Transverse colon (tissue), 4 donors: Measurements from ENCODE around the gene KLF3. TPM values are rescaled to one million over a fixed set of nuclear protein-coding genes. Genes with fewer than 3 reads are reported as not detected.

Source experiments
- DNase-seq: peaks from one replicate; pipeline ENCODE4 v3.0.0-alpha.2; 2019
- H3K27ac ChIP-seq, 4 donors: fragments of 200-600 bp; sonication (generic); 2 replicates each; pipeline ENCODE4 v1.5.1; 2016 to 2018; ENCODE audit warnings: inconsistent platforms in 4 of 4
- H3K27me3 ChIP-seq: fragments of 200-600 bp; sonication (generic); 2 replicates; pipeline ENCODE4 v1.5.1; 2017; ENCODE audit warnings: inconsistent platforms
- H3K36me3 ChIP-seq, 4 donors: fragments of 200-600 bp; sonication (generic); 2 replicates each; pipeline ENCODE4 v1.5.1; 2017 to 2019; ENCODE audit warnings: inconsistent platforms in 4 of 4
- H3K4me1 ChIP-seq, 4 donors: fragments of 200-600 bp; sonication (generic); 2 replicates each; pipeline ENCODE4 v1.5.1; 2017 to 2020; ENCODE audit warnings: inconsistent platforms in 4 of 4
- H3K4me3 ChIP-seq, 4 donors: fragments of 200-600 bp; sonication (generic); 1 replicate in 1 of 4; 2 replicates in 3 of 4; pipeline versions ENCODE4 v1.5.1 to v1.6.1; 2017 to 2019; ENCODE audit warnings: inconsistent platforms in 4 of 4
- H3K9me3 ChIP-seq, 2 donors: fragments of 200-600 bp; sonication (generic); 2 replicates each; pipeline ENCODE4 v1.5.1; 2017 to 2019; ENCODE audit warnings: inconsistent platforms in 2 of 2
- EP300 ChIP-seq: sonication (generic); formaldehyde crosslinking; IDR thresholded peaks from one replicate; pipeline ENCODE4 v1.6.1; 2017; ENCODE audit warnings: antibody characterized with exemption, low read depth
- POLR2A ChIP-seq: fragments of 450-650 bp; IDR thresholded peaks from one replicate; pipeline ENCODE4 v1.6.1; 2016; ENCODE audit warnings: antibody characterized with exemption, mild to moderate bottlenecking, moderate library complexity
- POLR2AphosphoS5 ChIP-seq, 3 donors: sonication (generic); formaldehyde crosslinking; IDR thresholded peaks; one replicate each; pipeline ENCODE4 v1.6.1; 2016; ENCODE audit warnings: antibody characterized with exemption in 3 of 3
- WGBS, 2 donors: methylation state at CpG; one replicate each; pipeline ENCODE4 v1.1.5; 2018; ENCODE audit warnings: low coverage in 1 of 2; 5-methylcytosine and 5-hydroxymethylcytosine counted together
- in situ Hi-C, 4 donors: fragments of 200-750 bp; cut with MboI; loops; one replicate each; pipeline versions ENCODE4 v1.15.0 to v1.15.1; 2017; ENCODE audit warnings: low sequenced_read_pairs in 3 of 4, low pct_ligation_motif_present in 1 of 4, low pct_unique_long_range_greater_than_20kb in 1 of 4
- intact Hi-C: fragments of 100-400 bp; cut with DNase I; formaldehyde crosslinking; loops from one replicate; pipeline ENCODE4 v1.15.1; 2023; ENCODE audit warnings: low total_unique reads
- total RNA-seq, 4 donors: library from RNA; depleted of rRNA; stranded (reverse); fragments of >200 nt; gene quantifications; one replicate each; pipeline ENCODE4 v1.1.0, GENCODE V29; 2016
- TF ChIP-seq, protein P1 (sequence below), 5 experiments: fragments of 200-600 bp in 3 of 5; fragments of 450-650 bp in 2 of 5; sonication (generic) in 3 of 5; IDR thresholded peaks; 1 replicate in 2 of 5; 2 replicates in 3 of 5; pipeline ENCODE4 v1.5.1; 2016 to 2017; ENCODE audit warnings: antibody characterized with exemption in 5 of 5, inconsistent platforms in 3 of 5, mild to moderate bottlenecking in 2 of 5, moderate library complexity in 1 of 5

KLF3 gene
- total RNA-seq, 4 donors from 2014 or later = 111 to 174 (median 132) TPM

DNA sequence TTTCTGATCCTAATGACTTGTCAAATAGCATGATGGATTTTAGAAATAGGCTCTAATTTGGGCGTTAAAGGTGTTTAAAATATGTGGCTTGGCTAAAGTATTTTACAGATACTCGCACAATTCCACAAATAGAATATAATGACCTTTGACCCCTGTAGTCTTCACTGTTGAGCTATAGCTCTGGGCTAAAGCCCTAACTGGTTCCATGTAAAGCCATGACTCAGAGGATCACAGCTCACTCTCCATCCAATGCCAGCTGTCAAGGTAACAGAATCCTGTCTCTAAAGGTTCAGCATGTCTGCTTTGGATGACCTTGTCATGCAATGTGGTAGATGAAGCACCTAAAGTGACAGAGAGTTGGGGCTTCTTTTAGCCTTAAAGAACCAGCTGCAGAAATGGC lies 76.3 kb downstream of the KLF3 start:
- in situ Hi-C loops = loop anchor here in 2 of 4 donors (25.0 kb wide), 2 partner anchors 678 to 928 kb away; no protein-coding TSS in a partner anchor
- WGBS, 2 donors = 59% methylated on average over 2 of the region's 2 CpGs; no CpG with 5 or more reads in 1 of the 2 donors

GRCh38 chr4:38743866-38744265 lies 79.9 kb downstream of the KLF3 start:
- no peak for DNase-seq
- WGBS, 2 donors = 73 to 83% methylated on average over 1 of the region's 1 CpG
- in situ Hi-C loops = loop anchor here in 2 of 4 donors (25.0 kb wide), 2 partner anchors 682 to 932 kb away; no protein-coding TSS in a partner anchor
- Histone ChIP-seq H3K27me3 (no peaks in the 10 kb centered on the region), H3K4me1 (no peaks in the 10 kb centered on the region), H3K9me3 (peaks cover 0 to 3% of the 10 kb centered on the region in 2 donors), H3K4me3 (no peak overlapping the region), H3K36me3 (no peaks in the 10 kb centered on the region), H3K27ac (no peak overlapping the region)
- TF ChIP-seq EP300 (no peak), POLR2A (no peak), POLR2AphosphoS5 (IDR thresholded peaks at IDR 0.05) (no peak)
- TF ChIP-seq, protein P1, sequence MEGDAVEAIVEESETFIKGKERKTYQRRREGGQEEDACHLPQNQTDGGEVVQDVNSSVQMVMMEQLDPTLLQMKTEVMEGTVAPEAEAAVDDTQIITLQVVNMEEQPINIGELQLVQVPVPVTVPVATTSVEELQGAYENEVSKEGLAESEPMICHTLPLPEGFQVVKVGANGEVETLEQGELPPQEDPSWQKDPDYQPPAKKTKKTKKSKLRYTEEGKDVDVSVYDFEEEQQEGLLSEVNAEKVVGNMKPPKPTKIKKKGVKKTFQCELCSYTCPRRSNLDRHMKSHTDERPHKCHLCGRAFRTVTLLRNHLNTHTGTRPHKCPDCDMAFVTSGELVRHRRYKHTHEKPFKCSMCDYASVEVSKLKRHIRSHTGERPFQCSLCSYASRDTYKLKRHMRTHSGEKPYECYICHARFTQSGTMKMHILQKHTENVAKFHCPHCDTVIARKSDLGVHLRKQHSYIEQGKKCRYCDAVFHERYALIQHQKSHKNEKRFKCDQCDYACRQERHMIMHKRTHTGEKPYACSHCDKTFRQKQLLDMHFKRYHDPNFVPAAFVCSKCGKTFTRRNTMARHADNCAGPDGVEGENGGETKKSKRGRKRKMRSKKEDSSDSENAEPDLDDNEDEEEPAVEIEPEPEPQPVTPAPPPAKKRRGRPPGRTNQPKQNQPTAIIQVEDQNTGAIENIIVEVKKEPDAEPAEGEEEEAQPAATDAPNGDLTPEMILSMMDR (IDR thresholded peaks at IDR 0.05) = no peak
- intact Hi-C loops = no loop called here

More for the DNA sequence above, 76.3 kb downstream of the KLF3 start:
- H3K36me3 ChIP-seq = no peaks in the 10 kb centered on the region
- intact Hi-C loops = no loop called here
- H3K27ac ChIP-seq = no peak overlapping the region
- no peaks in the 10 kb centered on the region for H3K4me1 ChIP-seq
- no peak for DNase-seq
- H3K4me3 ChIP-seq = no peak overlapping the region
- H3K27me3 ChIP-seq = no peaks in the 10 kb centered on the region
- no peaks in the 10 kb centered on the region for H3K9me3 ChIP-seq
- TF ChIP-seq EP300 (no peak), POLR2AphosphoS5 (IDR thresholded peaks at IDR 0.05) (no peak), POLR2A (no peak)
- TF ChIP-seq, protein P1 (IDR thresholded peaks at IDR 0.05) = no peak

DNA sequence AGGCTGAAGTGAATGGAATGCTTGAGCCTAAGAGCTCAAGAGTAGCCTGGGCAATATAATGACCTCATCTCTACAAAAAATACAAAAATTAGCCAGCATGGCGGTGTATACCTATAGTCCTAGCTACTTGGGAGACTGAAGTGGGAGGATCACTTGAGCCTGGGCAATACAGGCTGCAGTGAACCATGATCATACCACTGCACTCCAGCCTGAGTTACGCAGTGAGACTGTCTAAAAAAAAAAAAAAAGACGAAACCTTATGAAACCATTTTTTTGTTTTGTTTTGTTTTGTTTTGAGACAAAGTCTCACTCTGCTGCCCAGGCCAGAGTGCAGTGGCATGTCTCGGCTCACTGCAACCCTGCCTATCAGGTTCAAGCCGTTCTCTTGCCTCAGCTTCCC lies 81.9 kb downstream of the KLF3 start:
- no peaks in the 10 kb centered on the region for H3K27me3 ChIP-seq
- no peak overlapping the region for H3K4me3 ChIP-seq
- peaks cover 0 to 3% of the 10 kb centered on the region in 2 donors for H3K9me3 ChIP-seq
- 90% methylated on average over 5 of the region's 5 CpGs; no CpG with 5 or more reads in 1 of the 2 donors for WGBS, 2 donors
- no peak for DNase-seq
- H3K36me3 ChIP-seq = no peaks in the 10 kb centered on the region
- H3K4me1 ChIP-seq = no peaks in the 10 kb centered on the region
- intact Hi-C loops = no loop called here
- in situ Hi-C loops = loop anchor here in 2 of 4 donors (25.0 kb wide), 2 partner anchors 684 to 934 kb away; no protein-coding TSS in a partner anchor
- TF ChIP-seq EP300 (no peak), POLR2A (no peak), POLR2AphosphoS5 (IDR thresholded peaks at IDR 0.05) (no peak)
- TF ChIP-seq, protein P1 (IDR thresholded peaks at IDR 0.05) = no peak
- no peak overlapping the region for H3K27ac ChIP-seq

- Histone ChIP-seq H3K4me1 (peaks cover 0 to 6% (median 0%) of the 10 kb centered on the region in 4 donors), H3K4me3 (no peak overlapping the region), H3K27me3 (no peaks in the 10 kb centered on the region), H3K36me3 (no peaks in the 10 kb centered on the region), H3K27ac (no peak overlapping the region), H3K9me3 (peaks cover 0 to 3% of the 10 kb centered on the region in 2 donors)
- TF ChIP-seq POLR2AphosphoS5 (IDR thresholded peaks at IDR 0.05) = no peak
- no peak for TF ChIP-seq POLR2A
- TF ChIP-seq EP300 = no peak
- TF ChIP-seq, protein P1 (IDR thresholded peaks at IDR 0.05) = no peak
- DNase-seq = no peak
- in situ Hi-C loops = loop anchor here in 2 of 4 donors (25.0 kb wide), 2 partner anchors 685 to 935 kb away; no protein-coding TSS in a partner anchor
- intact Hi-C loops = no loop called here
Observed at GRCh38 chr4:38747629-38748028, 83.6 kb downstream of the KLF3 start.
